NCI-H1092 treated with DMSO at 0.1 percent for 48 hours (cell line): ENCODE data around the gene TTC19.

ENCODE experiments used
- DNase-seq: peaks from one replicate; lab custom pipeline; 2025; lab: John Stamatoyannopoulos, UW

The TTC19 gene

GRCh38 chr17:15999141-15999973 lies at the start of gene TTC19, which contains the start of gene ZSWIM7:
TTC19 (plus strand) TSS chr17:15999824; CDS start chr17:15999849, 25 bp downstream.
ZSWIM7 (minus strand) TSS chr17:15999704; CDS start chr17:15999594, 110 bp downstream.
- DNase-seq = peak; percentile 86

GRCh38 chr17:15951368-15952047 lies 48.1 kb upstream of the TTC19 start:
- DNase-seq = no peak

- DNase-seq = no peak
These were observed 47.5 kb upstream of the TTC19 start for GRCh38 chr17:15952048-15952532.

- no peak for DNase-seq
These were observed 46.5 kb upstream of the TTC19 start for GRCh38 chr17:15952916-15953790.

- DNase-seq = no peak
These were observed 45.4 kb upstream of the TTC19 start for GRCh38 chr17:15954222-15954621.

DNA sequence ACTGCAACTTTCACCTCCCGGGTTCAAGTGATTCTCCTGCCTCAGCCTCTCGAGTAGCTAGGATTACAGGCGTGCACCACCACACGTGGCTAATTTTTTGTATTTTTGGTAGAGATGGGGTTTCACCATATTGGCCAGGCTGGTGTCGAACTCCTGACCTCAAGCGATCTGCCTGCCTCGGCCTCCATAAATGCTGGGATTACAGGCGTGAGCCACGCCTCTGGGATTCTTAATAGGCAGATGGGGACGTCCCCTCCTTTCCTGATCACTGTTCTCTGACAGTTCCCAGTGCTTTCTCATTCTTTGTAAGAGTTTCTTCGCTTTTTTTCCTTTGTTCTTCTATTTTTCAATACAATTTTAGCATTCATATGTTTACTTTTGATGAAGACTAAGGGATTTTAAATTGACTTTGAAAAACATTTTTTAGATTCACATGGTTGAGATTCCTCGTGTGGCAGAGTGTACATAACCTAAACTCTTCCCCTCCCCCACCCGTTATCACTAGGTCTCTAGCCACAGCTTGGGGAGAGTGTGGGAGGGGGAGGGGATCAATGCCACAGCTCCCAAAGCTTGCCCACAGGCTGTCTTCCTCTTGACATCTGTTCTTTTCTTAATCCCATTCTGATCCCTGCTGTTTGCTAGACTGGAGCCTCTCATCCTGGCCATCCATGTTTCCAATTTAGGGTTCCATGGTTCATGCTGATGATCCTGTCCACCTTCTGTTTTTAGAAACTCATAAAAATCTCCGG lies 43.7 kb upstream of the TTC19 start:
- no peak for DNase-seq

- no peak for DNase-seq
These were observed 42.4 kb upstream of the TTC19 start for GRCh38 chr17:15957206-15957605.

DNA sequence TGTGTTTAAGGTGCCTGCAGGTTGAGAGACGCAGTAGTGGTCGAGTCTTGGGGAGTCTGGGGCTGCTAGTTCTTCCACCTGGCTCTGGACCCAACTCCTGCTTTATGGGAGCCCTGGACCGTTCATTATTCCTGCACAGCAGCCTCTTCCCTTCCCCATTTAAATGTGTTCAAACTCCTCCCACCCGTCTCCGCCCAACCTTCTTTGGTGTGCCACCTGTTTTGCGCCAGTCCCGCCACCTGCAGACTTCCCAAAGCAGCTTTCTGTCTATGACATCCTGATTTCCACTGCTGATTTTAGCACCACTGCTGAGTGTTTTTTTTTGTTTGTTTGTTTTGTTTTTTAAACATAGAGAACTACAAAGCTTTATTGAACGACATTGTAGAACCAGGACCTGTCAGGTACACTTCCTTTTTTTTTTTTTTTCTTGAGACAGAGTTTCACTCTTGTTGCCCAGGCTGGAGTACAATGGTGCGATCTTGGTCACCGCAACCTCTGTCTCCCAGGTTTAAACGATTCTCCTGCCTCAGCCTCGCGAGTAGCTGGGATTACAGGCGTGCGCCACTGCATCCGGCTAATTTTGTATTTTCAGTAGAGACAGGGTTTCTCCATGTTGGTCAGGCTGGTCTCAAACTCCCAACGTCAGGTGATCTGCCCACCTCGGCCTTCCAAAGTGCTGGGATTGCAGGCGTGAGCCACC lies 41.9 kb upstream of the TTC19 start:
- DNase-seq = no peak

GRCh38 chr17:15958484-15958854 lies 41.2 kb upstream of the TTC19 start:
- no peak for DNase-seq

DNA sequence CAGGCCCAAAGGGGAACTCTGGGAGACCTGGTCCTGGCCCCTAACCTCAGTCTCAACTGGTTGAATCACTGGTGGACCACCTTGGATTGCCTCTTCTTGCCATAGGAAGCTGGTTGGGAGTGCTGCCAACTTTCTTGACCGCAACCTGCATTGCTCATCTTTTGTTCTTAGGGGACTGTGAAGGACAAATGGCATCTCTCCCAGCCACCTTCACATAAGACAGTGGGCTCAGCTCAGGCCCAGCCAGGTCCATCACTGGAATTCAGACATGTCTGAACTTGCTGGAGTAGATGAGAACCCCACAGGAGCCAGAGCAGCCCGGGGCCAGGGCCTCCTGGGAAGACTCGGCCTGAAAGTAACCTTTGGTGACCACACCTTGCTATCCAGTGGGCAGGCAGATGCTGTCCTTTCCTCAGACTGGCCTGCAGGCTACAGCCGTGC lies 35.9 kb upstream of the TTC19 start:
- no peak for DNase-seq

DNA sequence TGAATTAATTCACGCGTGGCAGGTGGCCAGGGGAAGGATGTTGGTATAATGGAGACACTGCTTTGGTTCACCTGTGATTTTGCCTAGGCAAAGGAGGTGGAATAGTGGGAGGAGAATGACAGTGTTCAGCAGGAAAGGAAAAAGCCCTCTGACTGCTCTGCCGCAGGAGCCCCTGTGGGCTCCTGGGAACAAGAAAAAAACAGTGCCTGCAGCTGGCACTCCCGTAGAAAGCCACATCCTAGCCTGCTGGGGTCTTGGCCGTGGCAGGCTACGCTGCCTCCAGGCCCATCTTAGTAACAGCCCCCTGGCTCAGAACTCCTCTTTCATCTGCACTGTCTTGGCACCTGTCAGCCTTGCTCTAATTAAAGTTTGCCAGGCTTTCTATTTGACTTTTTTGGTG lies 34.1 kb upstream of the TTC19 start:
- DNase-seq = peak; percentile 10

DNA sequence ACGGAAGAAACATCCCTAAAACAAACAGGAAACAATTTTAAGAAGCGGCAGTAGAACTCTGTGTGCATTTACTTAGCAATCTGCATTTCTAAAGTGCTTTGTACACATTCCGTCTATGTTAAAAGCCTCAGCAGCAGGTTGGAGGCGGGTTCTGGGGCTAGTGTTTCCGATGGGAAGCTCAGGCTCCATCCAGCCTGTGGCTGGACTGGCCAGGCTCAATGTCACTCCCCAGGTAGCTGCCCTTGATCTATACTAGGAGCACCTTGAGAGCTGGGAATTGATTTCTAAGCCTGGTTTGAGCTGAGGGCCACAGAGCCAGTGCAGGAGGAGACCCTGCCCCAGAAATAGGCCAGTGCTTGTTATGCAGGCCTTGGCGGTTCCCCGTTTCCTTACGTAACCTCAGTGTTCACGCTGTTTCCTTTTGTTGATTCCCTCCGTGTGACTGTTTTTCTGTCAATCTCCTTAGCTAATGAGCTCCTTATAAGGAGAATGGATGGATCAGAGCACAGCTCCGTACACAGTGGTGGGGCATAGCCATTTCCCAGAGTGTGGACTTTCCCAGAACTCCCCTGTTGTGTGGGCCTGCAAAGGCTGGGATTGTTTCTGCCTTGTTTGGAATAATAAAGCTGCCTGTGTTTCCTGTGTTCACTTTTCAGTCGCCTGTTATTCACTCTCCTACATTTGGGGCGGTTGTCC lies 33.3 kb upstream of the TTC19 start:
- DNase-seq = peak; percentile 53

DNA sequence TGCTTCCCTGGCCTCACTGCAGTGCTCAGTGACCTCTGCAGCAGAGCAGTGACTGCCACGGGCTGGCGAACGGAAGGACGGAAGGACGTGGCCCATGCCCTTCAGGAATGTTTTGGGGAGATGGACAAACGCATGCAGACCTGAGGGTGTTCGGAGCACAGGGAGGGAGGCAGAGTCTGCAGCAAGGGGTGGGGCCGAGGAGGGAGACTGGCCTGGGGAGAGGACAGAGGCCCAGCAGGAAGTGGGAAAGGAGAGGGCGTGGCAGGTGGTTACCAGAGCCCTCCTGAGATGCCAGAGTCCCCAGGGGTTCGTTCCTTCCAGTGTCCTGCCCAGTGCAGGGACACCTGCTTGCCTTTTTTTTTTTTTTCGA lies 32.8 kb upstream of the TTC19 start:
- DNase-seq = no peak

DNA sequence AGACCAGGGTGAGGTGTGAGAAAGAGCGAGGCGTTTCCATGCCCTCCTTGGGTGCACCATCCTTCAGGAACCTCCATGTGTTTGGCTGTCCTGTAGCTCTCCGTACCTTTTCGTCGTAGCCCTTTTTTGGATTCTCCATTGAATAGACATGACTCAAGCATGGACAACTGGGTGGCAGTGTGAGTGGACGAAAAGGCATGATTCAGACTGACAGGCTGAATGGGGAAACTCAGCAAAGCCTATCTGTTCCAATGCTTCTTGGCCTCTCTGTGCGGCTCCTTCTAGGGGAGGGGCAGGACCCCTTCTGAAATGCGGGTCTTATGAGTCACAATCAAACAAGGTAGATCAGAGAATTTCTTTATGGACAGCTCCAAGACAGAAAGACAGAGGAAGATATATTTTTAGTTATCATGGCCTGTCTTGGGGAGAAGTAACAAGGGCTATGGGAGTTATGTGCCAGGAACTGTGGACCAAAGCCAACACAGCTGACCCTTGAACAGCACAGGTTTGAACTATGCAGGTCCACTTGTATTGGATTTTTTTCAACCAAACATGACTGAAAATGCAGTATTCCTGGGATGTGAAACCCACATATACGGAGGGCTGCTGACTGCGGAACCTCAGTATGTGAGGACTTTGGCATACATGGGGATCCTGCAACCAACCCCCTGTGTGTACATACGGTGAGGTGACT lies 31.8 kb upstream of the TTC19 start:
- no peak for DNase-seq

DNA sequence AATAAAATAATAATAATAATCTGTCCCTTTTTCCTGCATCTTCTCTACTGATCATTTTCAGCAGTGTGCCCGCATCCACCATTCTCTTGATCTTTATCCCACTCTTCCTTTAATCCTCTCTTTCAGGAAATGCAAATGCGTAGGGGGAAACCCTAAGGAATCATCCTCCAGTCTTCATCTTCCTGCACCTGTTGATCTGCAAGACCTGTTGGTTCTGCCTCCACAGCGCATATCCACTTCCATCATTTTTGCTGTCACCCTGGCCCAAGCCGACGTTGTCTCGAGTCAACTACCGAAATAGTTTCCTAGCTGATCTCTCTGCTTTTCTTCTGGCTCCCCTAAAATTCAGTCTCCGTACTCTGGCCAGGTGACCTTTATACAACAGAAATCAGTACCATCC lies 30.2 kb upstream of the TTC19 start:
- no peak for DNase-seq

DNA sequence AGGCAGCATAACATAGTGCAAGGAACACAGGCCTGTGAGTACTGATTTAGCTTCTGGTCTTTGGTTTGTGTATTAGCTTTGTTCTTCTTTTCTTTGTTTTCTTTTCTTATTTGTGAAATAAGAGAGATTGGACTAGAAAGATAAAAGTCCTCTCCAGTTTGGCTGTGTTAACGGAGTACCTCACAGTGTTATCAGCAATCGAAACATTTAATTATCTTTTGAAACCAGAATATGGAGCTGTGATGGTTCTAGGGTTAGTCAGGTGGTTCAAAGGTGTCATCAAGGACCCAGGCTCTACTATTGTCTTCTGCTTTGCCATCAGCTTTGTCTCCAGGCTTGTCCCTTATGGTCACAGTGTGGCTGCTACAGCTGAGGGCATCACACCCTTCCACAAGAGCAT lies 29.1 kb upstream of the TTC19 start:
- no peak for DNase-seq

DNA sequence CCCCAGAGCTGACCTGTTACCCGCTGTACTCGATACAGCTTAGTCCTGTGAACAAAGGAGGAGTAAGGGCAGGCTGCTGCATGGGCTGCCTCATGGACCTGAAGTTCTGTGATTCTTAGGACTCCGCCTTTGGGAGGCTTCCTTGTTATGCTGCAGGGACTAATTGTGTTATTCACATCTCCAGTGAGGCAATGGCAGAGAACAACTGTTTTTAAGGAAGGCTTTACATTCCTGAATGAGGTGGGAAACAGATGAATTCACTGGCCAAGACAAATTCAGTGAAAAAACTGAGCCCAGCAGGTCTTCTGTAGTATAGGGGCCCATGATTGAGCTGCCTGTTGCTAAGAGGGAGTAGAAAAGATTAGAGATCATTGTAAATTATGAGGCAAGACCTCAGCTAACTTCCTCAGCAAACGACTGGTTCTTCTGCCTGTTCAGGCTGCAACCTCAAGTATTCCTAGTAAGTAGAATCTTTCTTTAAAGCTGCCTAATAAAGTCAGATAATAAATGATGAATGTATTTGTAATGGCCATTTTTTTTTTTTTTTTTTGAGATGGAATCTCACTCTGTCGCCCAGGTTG lies 28.4 kb upstream of the TTC19 start:
- DNase-seq = no peak

DNA sequence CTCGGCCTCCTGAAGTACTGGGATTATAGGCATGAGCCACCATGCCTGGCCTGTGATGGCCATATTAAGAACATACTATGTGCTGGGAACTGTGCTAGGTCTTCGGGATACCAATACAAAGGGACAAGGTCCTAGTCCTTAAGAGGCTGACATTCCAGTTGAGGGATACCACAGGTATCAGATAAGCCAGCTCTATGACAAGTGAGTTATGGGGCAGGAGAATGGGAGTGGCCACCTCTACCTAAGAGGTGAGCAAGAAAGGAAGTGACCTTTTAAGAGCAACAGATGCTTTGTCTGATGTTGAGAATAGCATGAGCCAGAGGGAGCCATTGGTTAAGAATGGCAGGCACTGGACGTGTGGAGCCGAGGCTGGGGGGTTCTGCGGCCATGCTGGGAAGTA lies 27.7 kb upstream of the TTC19 start:
- DNase-seq = no peak

DNA sequence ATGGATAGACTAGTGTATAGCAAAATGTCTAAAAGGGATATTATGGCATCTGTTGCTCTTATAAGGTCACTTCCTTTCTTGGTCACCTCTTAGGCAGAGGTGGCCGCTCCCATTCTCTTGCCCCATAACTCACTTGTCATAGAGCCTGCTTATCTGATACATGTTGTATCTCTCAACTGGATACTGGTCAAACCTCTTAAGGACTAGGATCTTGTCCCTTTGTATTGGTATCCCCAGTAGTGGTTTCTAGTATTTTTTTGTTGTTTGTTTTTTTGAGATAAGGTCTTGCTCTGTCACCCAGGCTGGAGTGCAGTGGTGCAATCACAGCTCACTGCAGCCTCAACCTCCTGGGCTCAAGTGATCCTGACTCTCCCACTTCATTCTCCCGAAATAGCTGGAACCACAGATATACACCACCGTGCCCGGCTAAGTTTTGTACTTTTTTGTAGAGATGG lies 27.1 kb upstream of the TTC19 start:
- no peak for DNase-seq
